Stimulated activated CD8-positive, alpha-beta memory T cell treated with anti-CD3 and anti-CD28 coated beads, Interleukin-12 subunit alpha, Interleukin-12 subunit beta, amount 100 ng/mL, for 24 hours (primary cell): ENCODE measurements around the gene DPH1.

Source experiments
- DNase-seq: peaks from one replicate; pipeline ENCODE4 v3.0.0-alpha.2; 2020; ENCODE audit errors: extremely low read depth

Gene DPH1

GRCh38 chr17:2050300-2051060 is 20.5 kb downstream of the DPH1 start:
- no peak for DNase-seq

GRCh38 chr17:2051061-2051932 is 21.3 kb downstream of the DPH1 start:
- no peak for DNase-seq

GRCh38 chr17:2051933-2052559 is 22.1 kb downstream of the DPH1 start:
- DNase-seq = no peak

GRCh38 chr17:2053380-2054261 is 23.7 kb downstream of the DPH1 start:
- no peak for DNase-seq

- no peak for DNase-seq
These were observed 24.2 kb downstream of the DPH1 start for GRCh38 chr17:2054262-2054511.

- no peak for DNase-seq
These were observed 24.7 kb downstream of the DPH1 start, which contains the start of gene HIC1 for GRCh38 chr17:2054512-2055291. TSS of gene HIC1 (plus strand) at chr17:2055103. CDS start at chr17:2056691, 1,588 bp downstream.

- no peak for DNase-seq
These were observed 25.6 kb downstream of the DPH1 start for GRCh38 chr17:2055292-2056205.

- no peak for DNase-seq
These were observed 26.5 kb downstream of the DPH1 start for GRCh38 chr17:2056206-2057174.

GRCh38 chr17:2057175-2057759 is 27.3 kb downstream of the DPH1 start:
- DNase-seq = no peak

- DNase-seq = no peak
These were observed 28.0 kb downstream of the DPH1 start for GRCh38 chr17:2057760-2058585.

GRCh38 chr17:2058586-2059546 is 28.9 kb downstream of the DPH1 start:
- no peak for DNase-seq

- DNase-seq = no peak
These were observed 29.8 kb downstream of the DPH1 start for GRCh38 chr17:2059547-2060384.

GRCh38 chr17:2060385-2060658 is 30.4 kb downstream of the DPH1 start:
- no peak for DNase-seq

GRCh38 chr17:2060681-2061440 is 30.9 kb downstream of the DPH1 start:
- no peak for DNase-seq

GRCh38 chr17:2061441-2061958 is 31.5 kb downstream of the DPH1 start:
- no peak for DNase-seq
